Retinal pigment epithelial cell (primary cell): ENCODE data around the gene WNT9A.
A peak's percentile ranks its signal among the peaks of the same experiment; 100 is the strongest.

Experiments
- DNase-seq: peaks from one replicate; pipeline ENCODE4 v3.0.0-alpha.2; 2010; ENCODE audit warnings: low read depth
- H3K4me3 ChIP-seq: 2 replicates; pipeline ENCODE4 v1.5.1; 2011; ENCODE audit warnings: mild to moderate bottlenecking, low read length, control low read depth, moderate library complexity
- CTCF ChIP-seq: conservative IDR thresholded peaks from 2 replicates; pipeline ENCODE4 v1.5.1; 2011; ENCODE audit warnings: low read depth, low read length, control low read depth, inconsistent platforms

WNT9A gene

GRCh38 chr1:227920426-227920825 is 27.3 kb downstream of the WNT9A start:
- H3K4me3 ChIP-seq = no peak overlapping the region
- no peak for TF ChIP-seq CTCF
- DNase-seq = no peak

GRCh38 chr1:227919906-227920305 is 27.8 kb downstream of the WNT9A start:
- no peak for TF ChIP-seq CTCF
- no peak overlapping the region for H3K4me3 ChIP-seq
- no peak for DNase-seq

GRCh38 chr1:227918736-227919135 is 29.0 kb downstream of the WNT9A start:
- no peak overlapping the region for H3K4me3 ChIP-seq
- no peak for TF ChIP-seq CTCF
- no peak for DNase-seq

GRCh38 chr1:227918083-227918700 is 29.5 kb downstream of the WNT9A start:
- no peak for TF ChIP-seq CTCF

GRCh38 chr1:227917081-227917950 is 30.4 kb downstream of the WNT9A start:
- TF ChIP-seq CTCF = peak; percentile 59
- peak; percentile 34 for DNase-seq
- H3K4me3 ChIP-seq = no peak overlapping the region

More at GRCh38 chr1:227918083-227918700, 29.5 kb downstream of the WNT9A start:
- no peak for DNase-seq
- H3K4me3 ChIP-seq = no peak overlapping the region

GRCh38 chr1:227916655-227917054 is 31.1 kb downstream of the WNT9A start:
- no peak for DNase-seq
- TF ChIP-seq CTCF = no peak
- H3K4me3 ChIP-seq = no peak overlapping the region
